GM12878 (cell line): ENCODE measurements around the gene NUTM1. TPM values are rescaled to one million over a fixed set of nuclear protein-coding genes. Genes with fewer than 3 reads are reported as not detected.
A peak's percentile ranks its signal among the peaks of the same experiment; 100 is the strongest.

Source experiments
- ATAC-seq: fragments of 200-7000 bp; cut with Tn5 transposase; 3 replicates; pipeline ENCODE4 v1.9.1; 2020; ENCODE audit warnings: mild to moderate bottlenecking, moderate library complexity
- BruUV-seq: library from RNA; stranded (reverse); fragments of 400-500 nt; replicated peaks from 2 replicates; lab custom pipeline; 2021; lab: Mats Ljungman, UMichigan
- CTCF ChIA-PET: fragments of 300-600 bp; sonication (Branson Sonifier 250); formaldehyde crosslinking; extraction: SDS; loops from one replicate; lab custom pipeline; 2021; ENCODE audit warnings: inconsistent platforms; lab: Yijun Ruan, JAX
- POLR2A ChIA-PET: fragments of 350-600 bp; formaldehyde crosslinking; extraction: SDS; loops from one replicate; lab custom pipeline; 2021; ENCODE audit warnings: inconsistent platforms; lab: Charles Lee
- RAD21 ChIA-PET: fragments of 300-600 bp; sonication (Branson Sonifier 250); formaldehyde crosslinking; loops from one replicate; lab custom pipeline; 2023; ENCODE audit warnings: antibody characterized with exemption; ENCODE audit not compliant: unreplicated experiment; lab: Charles Lee
- SMC1A ChIA-PET: fragments of 300-600 bp; sonication (Branson Sonifier 250); formaldehyde crosslinking; loops from one replicate; lab custom pipeline; 2023; ENCODE audit not compliant: unreplicated experiment, uncharacterized antibody; lab: Charles Lee
- DNase-seq: peaks from one replicate; pipeline ENCODE4 v3.0.0-alpha.2; 2011; ENCODE audit warnings: low read depth, low spot score
- FAIRE-seq: peaks from 3 replicates; lab custom pipeline; 2011; peaks lifted over from hg19 to GRCh38; lab: Jason Lieb, UNC
- H2AFZ ChIP-seq: 2 replicates; pipeline ENCODE4 v1.6.0; 2011; ENCODE audit warnings: low read depth, low read length, control low read depth; ENCODE audit not compliant: control insufficient read depth
- H3K27ac ChIP-seq: 2 replicates; pipeline ENCODE4 v1.5.1; 2011; ENCODE audit warnings: control low read depth; ENCODE audit not compliant: control insufficient read depth, insufficient read depth
- H3K27me3 ChIP-seq, 2 experiments: replicated peaks in 1 of 2; 2 replicates each; pipeline versions ENCODE4 v1.6.0 to v1.6.1; 2011; ENCODE audit warnings: low read length in 1 of 2; ENCODE audit not compliant: control insufficient read depth in 2 of 2, insufficient read depth in 2 of 2
- H3K36me3 ChIP-seq, 2 experiments: 2 replicates each; pipeline ENCODE4 v1.5.1; 2011; ENCODE audit warnings: low read length in 1 of 2; ENCODE audit not compliant: control insufficient read depth in 2 of 2, insufficient read depth in 2 of 2
- H3K4me1 ChIP-seq: 2 replicates; pipeline ENCODE4 v1.6.1; 2011; ENCODE audit warnings: mild to moderate bottlenecking, low read length, moderate library complexity, mixed read lengths; ENCODE audit not compliant: control insufficient read depth, insufficient read depth
- H3K4me2 ChIP-seq: 2 replicates; pipeline ENCODE4 v1.6.0; 2011; ENCODE audit warnings: control low read depth; ENCODE audit not compliant: control insufficient read depth, insufficient read depth
- H3K4me3 ChIP-seq: fragments of 200-600 bp; sonication (generic); 2 replicates; pipeline ENCODE4 v1.5.1; 2016
- H3K79me2 ChIP-seq: 2 replicates; pipeline ENCODE4 v1.6.0; 2011; ENCODE audit warnings: low read length; ENCODE audit not compliant: control insufficient read depth, insufficient read depth
- H3K9ac ChIP-seq: 2 replicates; pipeline ENCODE4 v1.8.0; 2011; ENCODE audit warnings: low read length, control low read depth, mixed read lengths; ENCODE audit not compliant: control insufficient read depth, insufficient read depth
- H3K9me3 ChIP-seq: replicated peaks from 3 replicates; pipeline ENCODE4 v1.5.1; 2011; ENCODE audit warnings: mild to moderate bottlenecking, low read length; ENCODE audit not compliant: control insufficient read depth, insufficient read depth
- H4K20me1 ChIP-seq: 2 replicates; pipeline ENCODE4 v1.6.0; 2011; ENCODE audit not compliant: control insufficient read depth, insufficient read depth
- IKZF1 ChIP-seq: fragments of 450-650 bp; conservative IDR thresholded peaks from 2 replicates; pipeline ENCODE4 v1.6.1; 2017; ENCODE audit warnings: antibody characterized with exemption, mild to moderate bottlenecking
- WRNIP1 ChIP-seq: IDR thresholded peaks from 2 replicates; pipeline ENCODE4 v1.6.1; 2011; ENCODE audit warnings: low read depth, low read length, improper control_type of control experiment, borderline replicate concordance
- WGBS: methylation state at CpG from one replicate; pipeline ENCODE4 v1.1.6; 2016; ENCODE audit warnings: low lambda C conversion rate; ENCODE audit not compliant: insufficient replicate concordance, insufficient coverage; ENCODE audit errors: missing lambda C conversion rate; 5-methylcytosine and 5-hydroxymethylcytosine counted together
- in situ Hi-C: fragments of 300-500 bp; cut with MboI; formaldehyde crosslinking; loops from 9 replicates; pipeline ENCODE4 v1.14.3; 2018; ENCODE audit warnings: mixed read lengths
- intact Hi-C: fragments of 100-400 bp; cut with micrococcal nuclease; formaldehyde crosslinking; loops from one replicate; pipeline ENCODE4 v1.14.2; 2022; ENCODE audit not compliant: unreplicated experiment
- polyA plus RNA-seq, 11 experiments: library from polyadenylated mRNA; depleted of rRNA in 4 of 11; unstranded in 6 of 11; stranded (reverse) in 5 of 11; fragments of >200 nt; fragmentation: Nextera tagmentation in 4 of 11; fragmentation: Illumina TruSeq in 1 of 11; extraction: Ambion mirVana in 4 of 11; extraction: Trizol in 1 of 11; gene quantifications; 1 replicate in 1 of 11; 2 replicates in 10 of 11; pipeline versions ENCODE4 v1.2.1 to v1.2.3, GENCODE V29; 2011 to 2016; ENCODE audit warnings: inconsistent platforms in 2 of 11, missing spikeins in 2 of 11, low read depth in 1 of 11
- total RNA-seq, 4 experiments: library from RNA; depleted of rRNA in 3 of 4; stranded (reverse); fragments of >200 nt in 3 of 4; fragmentation: Illumina TruSeq in 1 of 4; extraction: Trizol in 1 of 4; gene quantifications; 2 replicates each; pipeline versions ENCODE4 v1.2.1 to v1.2.3, GENCODE V29; 2013 to 2021
- TF ChIP-seq, protein P1 (sequence below): fragments of 450-650 bp; IDR thresholded peaks from 2 replicates; pipeline ENCODE4 v1.6.1; 2017; ENCODE audit warnings: mild to moderate bottlenecking
- TF ChIP-seq, protein P2 (sequence below): fragments of 450-650 bp; IDR thresholded peaks from 2 replicates; pipeline ENCODE4 v1.6.1; 2016; ENCODE audit warnings: mild to moderate bottlenecking

NUTM1 gene
- total and polyA plus RNA-seq, 10 of the 15 experiments (the other 5 are each of a cell fraction or from before 2014, with no cell fraction given): under 0.01 to 0.05 TPM; not detected in 8

GRCh38 chr15:34332553-34333120, 10.5 kb upstream of the NUTM1 start:
- no peaks in the 10 kb centered on the region for H4K20me1 ChIP-seq
- peak overlapping the region; percentile 91 for H3K4me2 ChIP-seq
- peaks cover 22% of the 10 kb centered on the region for H3K4me1 ChIP-seq
- DNase-seq: no peak
- H3K4me3 ChIP-seq: peak overlapping the region; percentile 8
- ChIA-PET RAD21 (interaction anchor here (0.7 to 4.9 kb wide), 7 partner anchors 10 to 92 kb away, joined by 3 to 32 read pairs (median 5); partner anchors contain the start of genes LPCAT4, NOP10 and NUTM1), CTCF (interaction anchor here (1.4 to 2.2 kb wide), 3 partner anchors 10 to 35 kb away, joined by 5 to 15 read pairs (median 8); partner anchors contain the start of genes LPCAT4, NOP10 and NUTM1), POLR2A (interaction anchor here (0.7 to 2.8 kb wide), 5 partner anchors 8 to 67 kb away, joined by 3 to 15 read pairs (median 3); no protein-coding TSS in a partner anchor), SMC1A (interaction anchor here (1.1 to 5.4 kb wide), 5 partner anchors 9 to 91 kb away, joined by 4 to 42 read pairs (median 4); partner anchors contain the start of genes NOP10 and NUTM1)
- H3K27ac ChIP-seq: peak overlapping the region; percentile 94
- no peaks in the 10 kb centered on the region for H3K27me3 ChIP-seq
- H3K9ac ChIP-seq: peak overlapping the region; percentile 89; the same call in 1 of the 2 replicates
- FAIRE-seq: no peak
- peaks cover 91% of the 10 kb centered on the region for H3K79me2 ChIP-seq
- BruUV-seq: no TSS peak
- ATAC-seq: no peak
- H3K36me3 ChIP-seq: no peaks in the 10 kb centered on the region
- in situ Hi-C loops (no loop called here), intact Hi-C loops (no loop called here)
- H3K9me3 ChIP-seq: no peaks in the 10 kb centered on the region
- H2AFZ ChIP-seq: no peak overlapping the region
- 100% methylated on average over 6 of the region's 6 CpGs for WGBS
- 0 out of 2 replicates have a peak, but pooled peaks have one; percentile 10 for TF ChIP-seq IKZF1
- TF ChIP-seq, protein P1, sequence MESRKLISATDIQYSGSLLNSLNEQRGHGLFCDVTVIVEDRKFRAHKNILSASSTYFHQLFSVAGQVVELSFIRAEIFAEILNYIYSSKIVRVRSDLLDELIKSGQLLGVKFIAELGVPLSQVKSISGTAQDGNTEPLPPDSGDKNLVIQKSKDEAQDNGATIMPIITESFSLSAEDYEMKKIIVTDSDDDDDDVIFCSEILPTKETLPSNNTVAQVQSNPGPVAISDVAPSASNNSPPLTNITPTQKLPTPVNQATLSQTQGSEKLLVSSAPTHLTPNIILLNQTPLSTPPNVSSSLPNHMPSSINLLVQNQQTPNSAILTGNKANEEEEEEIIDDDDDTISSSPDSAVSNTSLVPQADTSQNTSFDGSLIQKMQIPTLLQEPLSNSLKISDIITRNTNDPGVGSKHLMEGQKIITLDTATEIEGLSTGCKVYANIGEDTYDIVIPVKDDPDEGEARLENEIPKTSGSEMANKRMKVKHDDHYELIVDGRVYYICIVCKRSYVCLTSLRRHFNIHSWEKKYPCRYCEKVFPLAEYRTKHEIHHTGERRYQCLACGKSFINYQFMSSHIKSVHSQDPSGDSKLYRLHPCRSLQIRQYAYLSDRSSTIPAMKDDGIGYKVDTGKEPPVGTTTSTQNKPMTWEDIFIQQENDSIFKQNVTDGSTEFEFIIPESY: peak; percentile 87; the same call in 1 of the 2 replicates
- TF ChIP-seq, protein P2, sequence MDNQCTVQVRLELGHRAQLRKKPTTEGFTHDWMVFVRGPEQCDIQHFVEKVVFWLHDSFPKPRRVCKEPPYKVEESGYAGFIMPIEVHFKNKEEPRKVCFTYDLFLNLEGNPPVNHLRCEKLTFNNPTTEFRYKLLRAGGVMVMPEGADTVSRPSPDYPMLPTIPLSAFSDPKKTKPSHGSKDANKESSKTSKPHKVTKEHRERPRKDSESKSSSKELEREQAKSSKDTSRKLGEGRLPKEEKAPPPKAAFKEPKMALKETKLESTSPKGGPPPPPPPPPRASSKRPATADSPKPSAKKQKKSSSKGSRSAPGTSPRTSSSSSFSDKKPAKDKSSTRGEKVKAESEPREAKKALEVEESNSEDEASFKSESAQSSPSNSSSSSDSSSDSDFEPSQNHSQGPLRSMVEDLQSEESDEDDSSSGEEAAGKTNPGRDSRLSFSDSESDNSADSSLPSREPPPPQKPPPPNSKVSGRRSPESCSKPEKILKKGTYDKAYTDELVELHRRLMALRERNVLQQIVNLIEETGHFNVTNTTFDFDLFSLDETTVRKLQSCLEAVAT: peak; percentile 94
- no peak for TF ChIP-seq WRNIP1
